ENCODE data around the gene DOCK6. TPM values are rescaled to one million over a fixed set of nuclear protein-coding genes. Genes with fewer than 3 reads are reported as not detected.
A peak's percentile ranks its signal among the peaks of the same experiment; 100 is the strongest.

The DOCK6 gene
- total RNA-seq, 2 experiments from 2014 or later: 0.13 to 0.76 TPM

GRCh38 chr19:11198769-11199424 lies 63.4 kb downstream of the DOCK6 start:
- ChIA-PET CTCF (interaction anchor here (1.2 kb wide), 1 partner anchor 73 kb away, joined by 3 read pairs; no protein-coding TSS in a partner anchor), POLR2A (interaction anchor here (0.8 kb wide), 1 partner anchor 69 kb away, joined by 3 read pairs; no protein-coding TSS in a partner anchor)
- Mint-ChIP-seq H3K27ac (no peak overlapping the region), H3K9me3 (ENCODE audit: insufficient read depth) (no peaks in the 10 kb centered on the region), H3K36me3 (ENCODE audit: low read depth) (no peaks in the 10 kb centered on the region), H3K4me1 (ENCODE audit: low read depth) (peaks cover 21% of the 10 kb centered on the region), H3K27me3 (ENCODE audit: low read depth) (peaks cover 16% of the 10 kb centered on the region), H3K4me3 (no peak overlapping the region)
- DNase-seq (no peak), ATAC-seq (no peak)

- H3K27ac Mint-ChIP-seq: peak overlapping the region; percentile 61
- DNase-seq: no peak
- ChIA-PET POLR2A (interaction anchor here (0.8 kb wide), 1 partner anchor 70 kb away, joined by 3 read pairs; no protein-coding TSS in a partner anchor), CTCF (interaction anchor here (0.6 kb wide), 1 partner anchor 73 kb away, joined by 3 read pairs; no protein-coding TSS in a partner anchor)
- peaks cover 16% of the 10 kb centered on the region for H3K27me3 Mint-ChIP-seq (ENCODE audit: low read depth)
- H3K9me3 Mint-ChIP-seq (ENCODE audit: insufficient read depth): no peaks in the 10 kb centered on the region
- H3K4me3 Mint-ChIP-seq: peak overlapping the region; percentile 75
- peaks cover 21% of the 10 kb centered on the region for H3K4me1 Mint-ChIP-seq (ENCODE audit: low read depth)
- ATAC-seq: no peak
- no peaks in the 10 kb centered on the region for H3K36me3 Mint-ChIP-seq (ENCODE audit: low read depth)
These were observed 64.2 kb downstream of the DOCK6 start for GRCh38 chr19:11198175-11198534.

GRCh38 chr19:11197291-11198174 lies 64.8 kb downstream of the DOCK6 start, which contains the start of gene KANK2:
TSS of gene KANK2 (minus strand) at chr19:11197545. CDS start at chr19:11194511, 3,034 bp downstream.
- H3K36me3 Mint-ChIP-seq (ENCODE audit: low read depth): no peaks in the 10 kb centered on the region
- peak within 1 kb of the TSS; percentile 75 for H3K4me3 Mint-ChIP-seq
- H3K27ac Mint-ChIP-seq: peak within 1 kb of the TSS; percentile 61
- H3K27me3 Mint-ChIP-seq (ENCODE audit: low read depth): peaks cover 16% of the 10 kb centered on the region
- H3K9me3 Mint-ChIP-seq (ENCODE audit: insufficient read depth): no peaks in the 10 kb centered on the region
- peaks cover 21% of the 10 kb centered on the region for H3K4me1 Mint-ChIP-seq (ENCODE audit: low read depth)
- DNase-seq (peak; percentile 77), ATAC-seq (peak; percentile 89)
- ChIA-PET CTCF (interaction anchor here (0.6 kb wide), 1 partner anchor 73 kb away, joined by 3 read pairs; no protein-coding TSS in a partner anchor), POLR2A (no interaction called here)

GRCh38 chr19:11196406-11197287 lies 65.7 kb downstream of the DOCK6 start:
- CTCF ChIA-PET: no interaction called here
- POLR2A ChIA-PET: no interaction called here
- H3K27me3 Mint-ChIP-seq (ENCODE audit: low read depth): peaks cover 16% of the 10 kb centered on the region
- H3K9me3 Mint-ChIP-seq (ENCODE audit: insufficient read depth): no peaks in the 10 kb centered on the region
- ATAC-seq (no peak), DNase-seq (no peak)
- H3K4me1 Mint-ChIP-seq (ENCODE audit: low read depth): peaks cover 21% of the 10 kb centered on the region
- H3K27ac Mint-ChIP-seq: no peak overlapping the region
- H3K4me3 Mint-ChIP-seq: peak overlapping the region; percentile 68
- no peaks in the 10 kb centered on the region for H3K36me3 Mint-ChIP-seq (ENCODE audit: low read depth)

GRCh38 chr19:11195681-11196080 lies 66.6 kb downstream of the DOCK6 start:
- ATAC-seq: no peak
- Mint-ChIP-seq H3K4me3 (peak overlapping the region; percentile 2), H3K4me1 (ENCODE audit: low read depth) (peaks cover 21% of the 10 kb centered on the region), H3K27me3 (ENCODE audit: low read depth) (peaks cover 16% of the 10 kb centered on the region), H3K9me3 (ENCODE audit: insufficient read depth) (no peaks in the 10 kb centered on the region), H3K27ac (no peak overlapping the region), H3K36me3 (ENCODE audit: low read depth) (no peaks in the 10 kb centered on the region)
- ChIA-PET CTCF (no interaction called here), POLR2A (no interaction called here)
- DNase-seq: no peak

GRCh38 chr19:11194656-11195558 lies 67.4 kb downstream of the DOCK6 start:
- Mint-ChIP-seq H3K27me3 (ENCODE audit: low read depth) (peaks cover 16% of the 10 kb centered on the region), H3K27ac (no peak overlapping the region), H3K4me1 (ENCODE audit: low read depth) (peaks cover 21% of the 10 kb centered on the region), H3K4me3 (peak overlapping the region; percentile 12), H3K36me3 (ENCODE audit: low read depth) (no peaks in the 10 kb centered on the region), H3K9me3 (ENCODE audit: insufficient read depth) (no peaks in the 10 kb centered on the region)
- DNase-seq: peak; percentile 45
- ChIA-PET CTCF (no interaction called here), POLR2A (no interaction called here)
- no peak for ATAC-seq

GRCh38 chr19:11194173-11194572 lies 68.2 kb downstream of the DOCK6 start:
- Mint-ChIP-seq H3K36me3 (ENCODE audit: low read depth) (no peaks in the 10 kb centered on the region), H3K4me3 (no peak overlapping the region), H3K4me1 (ENCODE audit: low read depth) (peaks cover 21% of the 10 kb centered on the region), H3K27me3 (ENCODE audit: low read depth) (peaks cover 13% of the 10 kb centered on the region), H3K27ac (no peak overlapping the region), H3K9me3 (ENCODE audit: insufficient read depth) (no peaks in the 10 kb centered on the region)
- POLR2A ChIA-PET: no interaction called here
- no peak for DNase-seq
- no peak for ATAC-seq
- CTCF ChIA-PET: no interaction called here

GRCh38 chr19:11192957-11193939 lies 69.1 kb downstream of the DOCK6 start:
- no peaks in the 10 kb centered on the region for H3K36me3 Mint-ChIP-seq (ENCODE audit: low read depth)
- peaks cover 9% of the 10 kb centered on the region for H3K27me3 Mint-ChIP-seq (ENCODE audit: low read depth)
- peaks cover 21% of the 10 kb centered on the region for H3K4me1 Mint-ChIP-seq (ENCODE audit: low read depth)
- no peaks in the 10 kb centered on the region for H3K9me3 Mint-ChIP-seq (ENCODE audit: insufficient read depth)
- ATAC-seq (no peak), DNase-seq (no peak)
- CTCF ChIA-PET: no interaction called here
- H3K27ac Mint-ChIP-seq: no peak overlapping the region
- POLR2A ChIA-PET: no interaction called here
- H3K4me3 Mint-ChIP-seq: no peak overlapping the region

GRCh38 chr19:11191934-11192333 lies 70.4 kb downstream of the DOCK6 start:
- Mint-ChIP-seq H3K9me3 (ENCODE audit: insufficient read depth) (no peaks in the 10 kb centered on the region), H3K27me3 (ENCODE audit: low read depth) (peaks cover 9% of the 10 kb centered on the region), H3K27ac (no peak overlapping the region), H3K4me1 (ENCODE audit: low read depth) (peaks cover 17% of the 10 kb centered on the region), H3K36me3 (ENCODE audit: low read depth) (no peaks in the 10 kb centered on the region), H3K4me3 (no peak overlapping the region)
- CTCF ChIA-PET: interaction anchor here (1.0 kb wide), 1 partner anchor 156 kb away, joined by 3 read pairs; no protein-coding TSS in a partner anchor
- ATAC-seq (no peak), DNase-seq (no peak)
- POLR2A ChIA-PET: interaction anchor here (0.7 kb wide), 1 partner anchor 37 kb away, joined by 3 read pairs; no protein-coding TSS in a partner anchor

- H3K27ac Mint-ChIP-seq: no peak overlapping the region
- no peaks in the 10 kb centered on the region for H3K36me3 Mint-ChIP-seq (ENCODE audit: low read depth)
- ATAC-seq (no peak), DNase-seq (no peak)
- no peaks in the 10 kb centered on the region for H3K9me3 Mint-ChIP-seq (ENCODE audit: insufficient read depth)
- H3K27me3 Mint-ChIP-seq (ENCODE audit: low read depth): peaks cover 6% of the 10 kb centered on the region
- CTCF ChIA-PET: interaction anchor here (1.0 kb wide), 1 partner anchor 156 kb away, joined by 3 read pairs; no protein-coding TSS in a partner anchor
- H3K4me3 Mint-ChIP-seq: no peak overlapping the region
- H3K4me1 Mint-ChIP-seq (ENCODE audit: low read depth): peaks cover 12% of the 10 kb centered on the region
- POLR2A ChIA-PET: interaction anchor here (0.7 kb wide), 1 partner anchor 38 kb away, joined by 3 read pairs; no protein-coding TSS in a partner anchor
These were observed 71.0 kb downstream of the DOCK6 start for GRCh38 chr19:11191273-11191755.
